Measurements from ENCODE around the gene CFAP100.

Gene CFAP100

GRCh38 chr3:126441256-126441880 lies 46.7 kb downstream of the CFAP100 start:
- DNase-seq (ENCODE audit: low read depth in 2 of 2), result no peak

- DNase-seq (ENCODE audit: low read depth in 2 of 2), result no peak
These were observed 47.6 kb downstream of the CFAP100 start for GRCh38 chr3:126442094-126442855.

GRCh38 chr3:126442856-126443242 lies 48.1 kb downstream of the CFAP100 start:
- no peak for DNase-seq (ENCODE audit: low read depth in 2 of 2)

GRCh38 chr3:126445506-126445905 lies 50.8 kb downstream of the CFAP100 start:
- no peak for DNase-seq (ENCODE audit: low read depth in 2 of 2)

GRCh38 chr3:126446301-126446700 lies 51.6 kb downstream of the CFAP100 start:
- no peak for DNase-seq (ENCODE audit: low read depth in 2 of 2)

- no peak for DNase-seq (ENCODE audit: low read depth in 2 of 2)
These were observed 52.1 kb downstream of the CFAP100 start for GRCh38 chr3:126446791-126447190.

GRCh38 chr3:126447456-126448106 lies 52.9 kb downstream of the CFAP100 start:
- no peak for DNase-seq (ENCODE audit: low read depth in 2 of 2)

- no peak for DNase-seq (ENCODE audit: low read depth in 2 of 2)
These were observed 53.6 kb downstream of the CFAP100 start for GRCh38 chr3:126448136-126448892.

- DNase-seq (ENCODE audit: low read depth in 2 of 2), result no peak
These were observed 54.1 kb downstream of the CFAP100 start for GRCh38 chr3:126448893-126449180.

GRCh38 chr3:126449621-126450051 lies 54.9 kb downstream of the CFAP100 start:
- DNase-seq (ENCODE audit: low read depth in 2 of 2), result no peak

GRCh38 chr3:126450219-126450618 lies 55.5 kb downstream of the CFAP100 start:
- no peak for DNase-seq (ENCODE audit: low read depth in 2 of 2)

GRCh38 chr3:126450744-126451143 lies 56.0 kb downstream of the CFAP100 start:
- DNase-seq (ENCODE audit: low read depth in 2 of 2), result no peak

- DNase-seq (ENCODE audit: low read depth in 2 of 2), result no peak
These were observed 56.8 kb downstream of the CFAP100 start for GRCh38 chr3:126451511-126451910.

- no peak for DNase-seq (ENCODE audit: low read depth in 2 of 2)
These were observed 57.5 kb downstream of the CFAP100 start for GRCh38 chr3:126452213-126452612.

- DNase-seq (ENCODE audit: low read depth in 2 of 2), result no peak
These were observed 59.3 kb downstream of the CFAP100 start for GRCh38 chr3:126454025-126454424.

GRCh38 chr3:126454437-126455198 lies 59.9 kb downstream of the CFAP100 start:
- no peak for DNase-seq (ENCODE audit: low read depth in 2 of 2)

GRCh38 chr3:126456211-126456610 lies 61.5 kb downstream of the CFAP100 start:
- no peak for DNase-seq (ENCODE audit: low read depth in 2 of 2)

- no peak for DNase-seq (ENCODE audit: low read depth in 2 of 2)
These were observed 62.2 kb downstream of the CFAP100 start for GRCh38 chr3:126456766-126457388.

GRCh38 chr3:126459111-126459762 lies 64.5 kb downstream of the CFAP100 start:
- DNase-seq (ENCODE audit: low read depth in 2 of 2), result no peak

GRCh38 chr3:126459763-126460127 lies 65.0 kb downstream of the CFAP100 start:
- no peak for DNase-seq (ENCODE audit: low read depth in 2 of 2)

- DNase-seq (ENCODE audit: low read depth in 2 of 2), result no peak
These were observed 65.7 kb downstream of the CFAP100 start for GRCh38 chr3:126460381-126460780.
